HEK293 (cell line): ENCODE data around the gene KIRREL3.

ENCODE experiments used
- CTCF ChIA-PET: fragments of 350-600 bp; formaldehyde crosslinking; extraction: SDS; loops from one replicate; lab custom pipeline; 2021; ENCODE audit warnings: antibody characterized with exemption; lab: Yijun Ruan, JAX
- POLR2A ChIA-PET: fragments of 300-600 bp; formaldehyde crosslinking; extraction: SDS; loops from one replicate; lab custom pipeline; 2020; ENCODE audit warnings: antibody characterized with exemption, inconsistent platforms; lab: Yijun Ruan, JAX
- H3K27ac ChIP-seq: fragments of 200-500 bp; sonication (Bioruptor generic); 2 replicates; pipeline ENCODE4 v1.5.1; 2014; ENCODE audit warnings: low read depth, low read length, control low read depth, inconsistent platforms; ENCODE audit errors: extremely low read depth
- H3K36me3 ChIP-seq, 2 experiments: fragments of 200-500 bp in 1 of 2; sonication (Bioruptor generic) in 1 of 2; 1 replicate in 1 of 2; 2 replicates in 1 of 2; pipeline ENCODE4 v1.5.1; 2014 to 2017; ENCODE audit warnings: inconsistent platforms in 2 of 2, low read length in 2 of 2; ENCODE audit not compliant: control insufficient read depth in 2 of 2, insufficient read depth in 1 of 2
- H3K4me1 ChIP-seq: fragments of 200-500 bp; sonication (Bioruptor generic); 2 replicates; pipeline ENCODE4 v1.5.1; 2014; ENCODE audit warnings: mild to moderate bottlenecking, low read length, inconsistent platforms; ENCODE audit not compliant: control insufficient read depth, insufficient read depth
- H3K4me3 ChIP-seq: 2 replicates; pipeline ENCODE4 v1.5.1; 2011; ENCODE audit warnings: low read depth, mild to moderate bottlenecking, control low read depth, low read length, moderate library complexity
- H3K9me3 ChIP-seq: fragments of 200-500 bp; sonication (Bioruptor generic); 2 replicates; pipeline ENCODE4 v1.5.1; 2014; ENCODE audit warnings: low read depth, low read length, inconsistent platforms; ENCODE audit not compliant: control insufficient read depth, insufficient read depth
- KLF8 ChIP-seq: fragments of 450-650 bp; formaldehyde crosslinking; IDR thresholded peaks from 2 replicates; pipeline ENCODE4 v1.5.1; 2016; ENCODE audit warnings: missing biosample characterization, missing genetic modification characterization
- ZBTB11 ChIP-seq: fragments of 450-650 bp; formaldehyde crosslinking; conservative IDR thresholded peaks from 2 replicates; pipeline ENCODE4 v1.5.1; 2016; ENCODE audit warnings: low read depth, missing biosample characterization, missing genetic modification characterization
- ZBTB7A ChIP-seq: fragments of 450-650 bp; formaldehyde crosslinking; IDR thresholded peaks from 2 replicates; pipeline ENCODE4 v1.5.1; 2016; ENCODE audit warnings: low read depth, missing biosample characterization, missing genetic modification characterization
- ZFHX2 ChIP-seq: fragments of 450-650 bp; formaldehyde crosslinking; conservative IDR thresholded peaks from 2 replicates; pipeline ENCODE4 v1.5.1; 2016; ENCODE audit warnings: missing biosample characterization, missing genetic modification characterization
- ZNF112 ChIP-seq: fragments of 450-650 bp; formaldehyde crosslinking; IDR thresholded peaks from 2 replicates; pipeline ENCODE4 v1.5.0; 2017; ENCODE audit warnings: missing biosample characterization, missing genetic modification characterization
- ZNF157 ChIP-seq: fragments of 450-650 bp; formaldehyde crosslinking; IDR thresholded peaks from 2 replicates; pipeline ENCODE4 v1.5.1; 2016; ENCODE audit warnings: missing biosample characterization, missing genetic modification characterization
- ZNF174 ChIP-seq: fragments of 450-650 bp; formaldehyde crosslinking; IDR thresholded peaks from 2 replicates; pipeline ENCODE4 v1.5.0; 2017; ENCODE audit warnings: missing biosample characterization, mild to moderate bottlenecking, missing genetic modification characterization
- ZNF239 ChIP-seq: fragments of 450-650 bp; formaldehyde crosslinking; IDR thresholded peaks from 2 replicates; pipeline ENCODE4 v1.5.1; 2016; ENCODE audit warnings: missing biosample characterization, missing genetic modification characterization
- ZNF341 ChIP-seq: fragments of 450-650 bp; formaldehyde crosslinking; IDR thresholded peaks from 2 replicates; pipeline ENCODE4; 2016; ENCODE audit warnings: low read depth, missing biosample characterization, missing genetic modification characterization
- ZNF350 ChIP-seq: fragments of 450-650 bp; formaldehyde crosslinking; IDR thresholded peaks from 2 replicates; pipeline ENCODE4 v1.5.0; 2017; ENCODE audit warnings: missing biosample characterization, mild to moderate bottlenecking, missing genetic modification characterization
- ZNF549 ChIP-seq: fragments of 450-650 bp; IDR thresholded peaks from 2 replicates; pipeline ENCODE4 v1.5.1; 2018; ENCODE audit warnings: missing biosample characterization, missing genetic modification characterization, mild to moderate bottlenecking, inconsistent platforms, moderate library complexity
- ZNF600 ChIP-seq: fragments of 450-650 bp; formaldehyde crosslinking; IDR thresholded peaks from 2 replicates; pipeline ENCODE4 v1.5.1; 2016; ENCODE audit warnings: missing biosample characterization, missing genetic modification characterization
- ZNF776 ChIP-seq: fragments of 450-650 bp; formaldehyde crosslinking; IDR thresholded peaks from 2 replicates; pipeline ENCODE4 v1.5.0; 2017; ENCODE audit warnings: missing biosample characterization, missing genetic modification characterization, borderline replicate concordance
- ZNF843 ChIP-seq: fragments of 450-650 bp; formaldehyde crosslinking; IDR thresholded peaks from 2 replicates; pipeline ENCODE4 v1.5.1; 2016; ENCODE audit warnings: missing biosample characterization, missing genetic modification characterization
- ZSCAN4 ChIP-seq: fragments of 450-650 bp; formaldehyde crosslinking; IDR thresholded peaks from 2 replicates; pipeline ENCODE4 v1.5.1; 2017; ENCODE audit warnings: missing biosample characterization, missing genetic modification characterization
- TF ChIP-seq, protein P1 (sequence below): fragments of 450-650 bp; formaldehyde crosslinking; IDR thresholded peaks from 2 replicates; pipeline ENCODE4 v1.5.1; 2016; ENCODE audit warnings: missing biosample characterization, missing genetic modification characterization
- TF ChIP-seq, protein P2 (sequence below): fragments of 450-650 bp; formaldehyde crosslinking; IDR thresholded peaks from 2 replicates; pipeline ENCODE4 v1.5.1; 2016; ENCODE audit warnings: missing biosample characterization, missing genetic modification characterization, borderline replicate concordance

KIRREL3 gene

GRCh38 chr11:126512251-126512650 lies 488.3 kb downstream of the KIRREL3 start (continued):
- no peak for TF ChIP-seq ZBTB11

- H3K9me3 ChIP-seq = no peaks in the 10 kb centered on the region
- ChIA-PET CTCF (no interaction called here), POLR2A (no interaction called here)
- no peak overlapping the region for H3K4me3 ChIP-seq
- no peaks in the 10 kb centered on the region for H3K4me1 ChIP-seq
- TF ChIP-seq ZNF157 (tag by site-specific recombination) (no peak), KLF8 (no peak), ZNF776 (no peak), ZNF843 (no peak), ZFHX2 (tag by site-specific recombination) (no peak), ZNF239 (tag by site-specific recombination) (no peak), ZNF350 (tag by site-specific recombination) (no peak), ZBTB7A (tag by site-specific recombination) (no peak), ZNF174 (tag by site-specific recombination) (no peak), ZSCAN4 (tag by site-specific recombination) (no peak), ZNF112 (no peak), ZNF600 (tag by site-specific recombination) (no peak), ZNF341 (tag by site-specific recombination) (no peak), ZNF549 (no peak)
- TF ChIP-seq, protein P1, sequence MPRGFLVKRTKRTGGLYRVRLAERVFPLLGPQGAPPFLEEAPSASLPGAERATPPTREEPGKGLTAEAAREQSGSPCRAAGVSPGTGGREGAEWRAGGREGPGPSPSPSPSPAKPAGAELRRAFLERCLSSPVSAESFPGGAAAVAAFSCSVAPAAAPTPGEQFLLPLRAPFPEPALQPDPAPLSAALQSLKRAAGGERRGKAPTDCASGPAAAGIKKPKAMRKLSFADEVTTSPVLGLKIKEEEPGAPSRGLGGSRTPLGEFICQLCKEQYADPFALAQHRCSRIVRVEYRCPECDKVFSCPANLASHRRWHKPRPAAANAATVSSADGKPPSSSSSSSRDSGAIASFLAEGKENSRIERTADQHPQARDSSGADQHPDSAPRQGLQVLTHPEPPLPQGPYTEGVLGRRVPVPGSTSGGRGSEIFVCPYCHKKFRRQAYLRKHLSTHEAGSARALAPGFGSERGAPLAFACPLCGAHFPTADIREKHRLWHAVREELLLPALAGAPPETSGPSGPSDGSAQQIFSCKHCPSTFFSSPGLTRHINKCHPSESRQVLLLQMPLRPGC (tag by site-specific recombination) = no peak
- TF ChIP-seq, protein P2, sequence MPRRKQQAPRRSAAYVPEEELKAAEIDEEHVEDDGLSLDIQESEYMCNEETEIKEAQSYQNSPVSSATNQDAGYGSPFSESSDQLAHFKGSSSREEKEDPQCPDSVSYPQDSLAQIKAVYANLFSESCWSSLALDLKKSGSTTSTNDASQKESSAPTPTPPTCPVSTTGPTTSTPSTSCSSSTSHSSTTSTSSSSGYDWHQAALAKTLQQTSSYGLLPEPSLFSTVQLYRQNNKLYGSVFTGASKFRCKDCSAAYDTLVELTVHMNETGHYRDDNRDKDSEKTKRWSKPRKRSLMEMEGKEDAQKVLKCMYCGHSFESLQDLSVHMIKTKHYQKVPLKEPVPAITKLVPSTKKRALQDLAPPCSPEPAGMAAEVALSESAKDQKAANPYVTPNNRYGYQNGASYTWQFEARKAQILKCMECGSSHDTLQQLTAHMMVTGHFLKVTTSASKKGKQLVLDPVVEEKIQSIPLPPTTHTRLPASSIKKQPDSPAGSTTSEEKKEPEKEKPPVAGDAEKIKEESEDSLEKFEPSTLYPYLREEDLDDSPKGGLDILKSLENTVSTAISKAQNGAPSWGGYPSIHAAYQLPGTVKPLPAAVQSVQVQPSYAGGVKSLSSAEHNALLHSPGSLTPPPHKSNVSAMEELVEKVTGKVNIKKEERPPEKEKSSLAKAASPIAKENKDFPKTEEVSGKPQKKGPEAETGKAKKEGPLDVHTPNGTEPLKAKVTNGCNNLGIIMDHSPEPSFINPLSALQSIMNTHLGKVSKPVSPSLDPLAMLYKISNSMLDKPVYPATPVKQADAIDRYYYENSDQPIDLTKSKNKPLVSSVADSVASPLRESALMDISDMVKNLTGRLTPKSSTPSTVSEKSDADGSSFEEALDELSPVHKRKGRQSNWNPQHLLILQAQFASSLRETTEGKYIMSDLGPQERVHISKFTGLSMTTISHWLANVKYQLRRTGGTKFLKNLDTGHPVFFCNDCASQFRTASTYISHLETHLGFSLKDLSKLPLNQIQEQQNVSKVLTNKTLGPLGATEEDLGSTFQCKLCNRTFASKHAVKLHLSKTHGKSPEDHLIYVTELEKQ (tag by site-specific recombination) = no peak
- TF ChIP-seq, all 188 proteins: peak for 0
- no peak overlapping the region for H3K27ac ChIP-seq
- H3K36me3 ChIP-seq = no peaks in the 10 kb centered on the region
Observed at GRCh38 chr11:126511475-126512115, 489.0 kb downstream of the KIRREL3 start.
